Stimulated activated CD8-positive, alpha-beta memory T cell treated with anti-CD3 and anti-CD28 coated beads, Interleukin-7, amount 100 ng/mL, for 4 hours (primary cell): ENCODE data around the gene CELF4.

ENCODE experiments used
- DNase-seq, 2 donors: peaks; one replicate each; pipeline ENCODE4 v3.0.0-alpha.2; 2020; ENCODE audit warnings: low read depth in 2 of 2

Gene CELF4

GRCh38 chr18:37442477-37442876 is 123.1 kb downstream of the CELF4 start:
- no peak for DNase-seq

DNA sequence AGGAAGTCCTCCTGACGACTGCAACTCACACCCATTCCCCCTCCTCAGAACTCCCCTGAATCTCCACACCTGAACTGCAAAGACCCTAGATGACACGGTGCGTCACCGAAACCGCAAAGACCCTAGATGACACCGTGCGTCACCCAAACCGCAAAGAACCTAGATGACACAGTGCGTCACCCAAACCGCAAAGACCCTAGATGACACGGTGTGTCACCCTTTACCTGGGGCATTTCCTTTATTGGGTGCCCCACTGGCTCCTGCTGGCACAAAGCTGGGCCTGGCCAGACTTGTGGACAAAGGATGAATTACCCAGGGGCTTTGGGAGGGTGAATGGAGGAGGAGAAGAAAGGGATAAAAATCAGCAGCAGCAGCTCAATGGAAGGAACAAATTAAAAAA is 123.8 kb downstream of the CELF4 start:
- no peak for DNase-seq

- no peak for DNase-seq
Observed at GRCh38 chr18:37440206-37440605, 125.4 kb downstream of the CELF4 start.

DNA sequence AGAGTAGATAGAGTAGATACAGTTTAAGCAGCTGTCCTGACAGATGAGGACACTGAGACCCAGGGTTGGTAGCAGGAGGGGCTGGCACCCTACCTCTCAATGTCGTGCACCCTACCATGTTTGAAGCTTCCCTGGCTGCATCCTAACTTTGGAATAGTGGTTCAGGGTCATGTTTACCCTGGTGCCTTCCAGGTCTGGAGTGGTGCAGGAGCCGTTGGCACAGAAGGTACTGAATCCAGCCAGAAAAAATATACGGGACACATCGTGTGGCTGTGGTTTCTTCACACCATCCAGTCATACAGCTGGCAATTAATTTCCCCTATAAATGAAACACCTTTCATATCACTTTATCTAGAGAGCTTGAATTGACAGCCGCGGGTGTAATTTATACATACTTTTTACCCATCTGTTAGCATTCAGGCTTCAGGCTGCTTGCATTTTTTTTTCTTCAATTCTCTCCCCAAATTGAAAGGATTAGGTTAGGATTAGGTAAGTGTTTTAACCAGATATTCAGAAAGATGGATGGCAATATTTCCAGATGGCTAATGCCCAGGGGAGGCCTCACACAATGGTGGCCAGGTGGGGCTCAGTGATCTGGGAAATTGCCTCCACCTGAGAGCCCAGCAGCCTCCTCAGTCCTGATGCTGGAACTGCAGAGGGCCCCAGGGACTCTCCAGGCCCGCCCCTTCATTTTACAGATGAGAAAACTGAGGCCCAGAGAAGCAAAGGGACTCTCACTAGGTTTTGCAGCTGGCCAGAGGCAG is 127.0 kb downstream of the CELF4 start:
- DNase-seq = no peak

DNA sequence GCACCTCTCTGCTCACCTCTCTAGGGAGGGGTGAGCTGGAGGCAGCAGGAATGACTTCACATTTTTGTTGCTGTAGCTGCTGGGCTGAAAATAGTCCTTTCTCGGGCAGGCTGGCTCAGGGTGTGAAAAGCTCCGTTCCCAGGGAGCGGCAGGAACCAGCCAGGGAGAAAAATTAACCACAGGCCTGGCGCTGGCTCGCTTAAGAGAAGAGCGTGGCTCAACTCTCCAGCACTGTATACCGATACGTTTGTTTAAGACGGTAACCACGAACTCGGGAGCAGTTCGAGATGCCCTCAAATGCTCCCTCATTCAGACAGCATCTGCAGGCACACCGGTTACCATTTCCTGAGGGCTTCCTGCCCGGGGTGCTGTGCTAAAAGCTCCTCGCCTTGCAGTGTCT is 129.6 kb downstream of the CELF4 start:
- DNase-seq = no peak

DNA sequence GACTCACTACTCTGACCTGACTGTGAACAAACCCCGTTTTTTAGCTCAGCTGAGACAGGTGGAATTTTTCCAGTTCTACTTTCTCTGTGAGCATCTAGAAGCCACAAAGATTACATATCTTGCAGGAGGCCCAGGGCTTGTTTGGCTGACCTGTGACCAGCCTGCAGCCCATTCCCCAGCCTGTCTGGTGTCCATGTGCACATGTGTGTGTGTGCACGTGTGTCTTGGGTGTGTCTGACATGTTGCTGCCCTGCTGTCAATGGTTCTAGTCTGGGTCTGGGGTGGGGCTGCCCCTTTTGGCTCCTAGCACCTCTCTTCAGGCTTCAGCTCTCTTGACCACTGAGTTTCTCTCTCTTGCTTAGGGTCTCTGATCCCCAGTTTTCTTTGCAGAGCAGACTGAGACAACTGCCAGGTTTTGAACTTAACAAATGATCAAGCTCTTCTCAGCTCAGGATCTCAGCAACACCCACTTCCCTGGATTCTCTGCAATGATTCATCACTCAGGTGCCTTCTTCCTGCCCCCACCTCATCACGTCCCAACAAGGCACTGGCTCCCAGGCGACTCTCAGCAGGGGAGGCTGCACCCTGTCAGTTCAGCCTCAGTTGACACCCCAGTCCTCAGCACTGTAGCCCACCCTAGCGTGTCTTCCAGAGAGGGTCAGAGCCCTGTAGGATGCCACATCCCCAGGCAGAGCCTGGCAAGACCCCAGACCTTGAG is 130.3 kb downstream of the CELF4 start:
- no peak for DNase-seq

DNA sequence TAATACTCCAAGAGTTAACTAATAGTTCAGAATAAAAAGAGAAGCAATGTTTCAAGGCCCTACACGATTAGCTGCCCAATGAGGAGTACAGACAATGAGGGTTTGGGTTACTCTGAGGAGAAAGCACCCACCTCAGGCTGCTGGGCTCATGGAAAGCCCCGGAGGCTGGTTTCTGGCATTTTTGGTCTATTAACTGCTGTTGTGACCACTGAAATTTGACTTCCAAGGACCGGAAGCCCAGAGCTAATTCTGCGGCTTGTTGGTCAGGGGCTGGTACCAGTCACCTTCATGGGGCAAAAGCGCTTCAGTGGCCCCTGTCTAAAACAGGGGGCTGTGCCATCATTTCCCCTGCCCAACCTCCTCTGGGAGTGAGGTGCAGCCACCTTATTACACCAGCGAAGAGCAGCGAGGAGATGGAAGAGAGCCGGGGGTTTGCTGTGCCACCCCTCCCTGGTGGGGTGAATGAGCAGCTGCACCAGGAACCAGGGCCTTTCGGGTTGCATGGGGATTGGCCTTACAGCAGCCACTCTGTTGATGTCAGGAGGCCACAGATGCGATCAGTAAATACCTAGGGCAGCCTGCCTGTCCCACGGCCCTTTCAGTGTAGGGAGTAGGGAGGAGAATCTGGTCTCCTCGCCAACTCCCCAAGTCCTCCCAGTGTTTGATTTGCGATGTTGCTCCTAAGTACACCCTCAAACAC is 131.3 kb downstream of the CELF4 start:
- DNase-seq = no peak

- DNase-seq = no peak
Observed at GRCh38 chr18:37432436-37433195, 133.0 kb downstream of the CELF4 start.

DNA sequence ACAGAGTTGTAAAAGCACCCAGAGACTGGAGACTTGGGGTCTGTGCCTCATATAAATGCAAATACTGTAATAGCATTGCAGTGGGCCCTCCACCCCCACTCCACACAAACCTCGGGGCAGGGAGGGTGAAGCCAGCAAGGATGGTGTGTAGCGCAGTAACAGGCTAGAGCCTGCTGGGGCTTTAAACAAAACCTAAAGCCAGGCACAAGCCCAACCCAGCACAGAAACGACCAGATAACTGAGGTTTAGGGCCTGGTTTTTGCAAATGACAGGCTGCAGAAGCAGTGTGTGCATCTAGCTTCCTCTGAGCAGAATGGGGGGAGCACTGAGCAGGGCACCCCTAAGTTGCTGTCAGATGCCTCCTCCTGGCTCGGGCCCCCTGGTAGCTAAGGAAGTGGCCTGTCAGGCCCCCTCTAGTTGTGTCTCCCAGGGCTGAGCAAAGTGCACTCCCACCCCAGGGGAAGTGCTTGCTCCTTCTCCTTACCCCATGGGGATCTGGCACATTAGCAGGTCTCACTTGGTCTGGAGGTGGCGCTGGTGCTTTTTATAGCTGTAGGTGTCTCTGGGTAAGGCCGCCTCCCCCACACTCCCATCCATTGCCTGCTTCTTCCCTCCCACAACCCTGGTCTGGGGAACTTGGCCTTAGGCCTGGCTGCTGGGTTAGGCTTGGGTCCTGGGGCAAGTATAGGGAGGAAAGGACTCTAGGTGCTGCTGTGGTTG is 135.1 kb downstream of the CELF4 start:
- no peak for DNase-seq

DNA sequence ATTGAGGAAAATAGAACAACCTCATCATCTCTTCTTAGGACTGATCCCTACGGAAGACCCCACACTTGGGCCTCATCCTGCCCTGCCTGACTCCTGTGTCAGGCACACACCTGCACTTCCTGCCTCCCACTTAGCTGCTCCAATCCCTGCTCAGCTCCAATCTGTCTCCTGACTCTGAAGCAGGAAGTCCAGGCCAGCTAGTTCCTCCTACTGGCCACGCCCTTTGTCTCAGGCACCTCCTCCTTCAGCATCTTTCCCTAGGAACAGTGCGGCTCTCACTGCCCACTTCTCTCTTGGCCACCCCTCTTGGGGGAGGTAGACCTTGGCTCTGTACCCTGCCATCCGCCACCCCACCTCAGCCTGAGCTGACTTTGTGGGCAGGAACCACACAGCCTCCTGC is 135.8 kb downstream of the CELF4 start:
- DNase-seq = no peak

- no peak for DNase-seq
Observed at GRCh38 chr18:37428288-37428974, 137.2 kb downstream of the CELF4 start.

GRCh38 chr18:37426586-37426985 is 139.0 kb downstream of the CELF4 start:
- DNase-seq = no peak

- DNase-seq = no peak
Observed at GRCh38 chr18:37425222-37425621, 140.4 kb downstream of the CELF4 start.

DNA sequence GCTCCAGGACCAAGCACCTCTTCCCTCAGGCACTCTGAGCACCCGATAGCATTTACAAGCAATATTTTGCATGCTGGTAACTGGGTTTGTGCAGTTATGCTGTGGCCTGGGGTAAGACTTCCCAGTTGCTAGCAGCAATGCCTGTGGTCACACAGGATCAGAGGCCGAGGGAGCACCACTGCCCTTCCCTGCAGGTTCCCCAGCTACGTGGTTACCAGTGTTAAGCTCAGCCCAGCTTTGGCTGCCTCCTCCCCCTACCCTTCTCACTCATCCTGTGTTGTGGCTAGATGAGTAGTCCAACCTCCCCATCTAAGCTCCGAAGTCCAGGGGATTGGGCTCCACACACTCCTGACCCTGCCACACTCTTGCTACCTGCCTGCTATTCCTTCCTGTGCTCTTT is 141.1 kb downstream of the CELF4 start:
- no peak for DNase-seq

DNA sequence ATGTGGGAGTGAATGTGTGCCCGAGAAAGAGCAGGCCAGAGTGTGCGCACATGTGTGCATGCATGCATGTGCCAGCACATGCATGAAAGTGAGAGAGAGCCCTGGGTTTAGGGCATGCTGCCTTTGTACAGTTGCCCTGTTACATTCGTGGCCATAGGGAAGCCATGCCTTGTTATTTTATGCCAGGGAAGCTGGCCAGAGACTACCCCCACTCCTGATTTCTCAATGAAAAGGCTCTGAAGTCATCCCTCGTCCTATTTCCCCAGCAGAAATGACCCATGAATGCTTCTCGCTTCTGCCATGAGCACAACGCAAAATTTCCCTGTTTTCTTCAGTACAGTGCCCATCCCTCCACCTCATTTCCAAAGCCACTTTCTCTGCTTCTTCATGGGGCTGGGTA is 143.0 kb downstream of the CELF4 start:
- DNase-seq = no peak

DNA sequence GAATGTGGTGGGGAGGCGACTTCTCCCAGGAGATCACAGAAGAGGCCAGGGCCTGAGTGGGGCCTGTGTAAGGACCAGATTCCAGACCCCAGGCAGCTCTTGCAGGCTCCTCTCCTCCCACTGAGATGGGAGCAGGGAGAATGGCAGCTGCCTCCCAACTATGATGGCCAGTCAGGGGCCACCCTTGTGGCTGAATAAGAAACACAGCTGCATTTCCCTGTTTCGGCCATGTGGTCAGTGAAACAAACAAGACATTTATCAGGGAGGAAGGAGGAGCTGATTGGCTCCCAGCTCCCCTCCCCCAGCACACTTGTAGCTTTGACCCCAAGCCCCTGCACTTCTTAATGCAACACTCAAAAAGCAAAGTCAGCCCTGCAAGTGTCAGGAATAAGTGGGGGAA is 143.5 kb downstream of the CELF4 start:
- DNase-seq = no peak

DNA sequence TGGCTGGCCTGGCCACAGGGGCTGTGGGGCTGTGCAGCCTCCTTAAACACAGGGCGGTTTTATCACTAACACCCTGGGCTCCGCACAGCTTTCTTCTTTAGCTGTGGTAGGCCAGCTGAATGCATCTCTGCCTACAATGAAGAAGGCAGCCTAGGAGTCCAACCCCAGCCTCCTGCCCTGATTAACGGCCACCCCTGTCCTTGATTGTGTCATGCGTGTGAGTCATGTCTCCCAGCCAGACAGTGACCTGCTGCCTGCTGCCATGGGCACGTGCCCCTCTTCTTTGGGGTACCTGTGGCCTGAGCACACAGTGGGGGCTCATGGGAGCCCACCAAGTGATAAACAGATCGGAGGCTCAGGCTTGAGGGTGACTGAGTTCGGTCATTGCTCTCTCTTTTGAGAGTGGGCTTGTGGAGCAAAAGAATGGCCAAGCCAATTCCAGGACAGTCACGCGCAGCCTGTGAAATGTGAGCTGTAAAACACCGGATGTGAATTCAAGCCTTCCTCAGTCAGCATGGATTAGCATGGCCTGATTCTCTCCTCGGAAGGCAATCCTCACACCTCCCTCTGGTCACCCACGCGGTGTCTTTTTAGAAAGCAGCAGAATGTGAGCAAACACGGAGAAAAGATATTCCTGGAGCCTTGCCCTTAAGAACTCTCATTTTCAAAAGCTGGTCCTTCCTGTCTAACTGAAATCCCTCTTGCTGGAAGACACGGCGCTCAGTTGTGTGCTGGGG is 144.1 kb downstream of the CELF4 start:
- DNase-seq = no peak

DNA sequence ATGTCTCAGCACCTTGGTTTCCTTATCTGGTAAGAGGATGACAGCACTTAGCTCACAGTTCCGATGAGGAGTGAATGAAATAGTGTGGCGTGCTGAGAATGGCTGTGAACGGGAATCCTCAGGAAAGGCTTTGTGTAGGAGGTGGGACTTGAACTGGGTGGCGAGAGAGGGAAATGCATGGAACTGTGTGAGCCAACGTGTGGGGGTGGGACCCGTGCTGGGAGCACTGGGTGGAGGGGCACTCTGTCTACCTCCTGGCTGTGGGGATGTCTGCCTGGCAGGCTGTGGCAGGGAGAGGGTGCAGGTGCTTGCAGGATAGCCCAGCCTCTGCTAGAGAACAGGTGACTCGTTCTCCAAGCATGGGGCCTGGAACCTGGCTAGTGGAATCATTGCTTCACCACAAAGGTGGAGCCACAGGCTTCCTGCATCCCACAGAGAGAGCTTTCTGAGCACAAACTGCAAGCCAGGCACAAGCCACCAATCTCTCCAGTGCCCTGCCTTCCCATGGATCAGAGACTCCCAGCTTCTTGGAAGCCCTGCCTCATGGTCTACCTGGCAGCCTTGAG is 145.2 kb downstream of the CELF4 start:
- no peak for DNase-seq

- no peak for DNase-seq
Observed at GRCh38 chr18:37419866-37420265, 145.7 kb downstream of the CELF4 start.

DNA sequence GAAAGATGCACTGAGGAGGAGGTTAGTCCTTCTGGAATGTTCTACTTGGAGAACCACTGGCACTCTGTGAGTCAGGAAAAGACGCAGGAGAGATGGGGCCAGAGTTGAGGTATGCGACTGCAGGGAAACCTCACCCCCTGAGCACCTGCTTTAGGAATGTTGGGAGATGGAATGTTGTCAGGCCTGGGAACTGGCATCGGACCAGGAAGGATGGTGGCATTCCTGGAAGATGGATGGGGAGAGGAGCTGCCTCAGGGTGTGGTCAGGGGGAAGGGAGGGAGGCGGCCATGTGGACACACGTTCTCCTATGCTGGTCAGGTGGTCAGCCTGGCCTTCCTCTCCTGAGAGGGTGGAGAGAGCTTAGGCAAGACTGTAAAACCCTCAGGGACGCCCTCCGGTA is 146.3 kb downstream of the CELF4 start:
- no peak for DNase-seq
